ENCODE data around the gene CIRBP.

The CIRBP gene

DNA sequence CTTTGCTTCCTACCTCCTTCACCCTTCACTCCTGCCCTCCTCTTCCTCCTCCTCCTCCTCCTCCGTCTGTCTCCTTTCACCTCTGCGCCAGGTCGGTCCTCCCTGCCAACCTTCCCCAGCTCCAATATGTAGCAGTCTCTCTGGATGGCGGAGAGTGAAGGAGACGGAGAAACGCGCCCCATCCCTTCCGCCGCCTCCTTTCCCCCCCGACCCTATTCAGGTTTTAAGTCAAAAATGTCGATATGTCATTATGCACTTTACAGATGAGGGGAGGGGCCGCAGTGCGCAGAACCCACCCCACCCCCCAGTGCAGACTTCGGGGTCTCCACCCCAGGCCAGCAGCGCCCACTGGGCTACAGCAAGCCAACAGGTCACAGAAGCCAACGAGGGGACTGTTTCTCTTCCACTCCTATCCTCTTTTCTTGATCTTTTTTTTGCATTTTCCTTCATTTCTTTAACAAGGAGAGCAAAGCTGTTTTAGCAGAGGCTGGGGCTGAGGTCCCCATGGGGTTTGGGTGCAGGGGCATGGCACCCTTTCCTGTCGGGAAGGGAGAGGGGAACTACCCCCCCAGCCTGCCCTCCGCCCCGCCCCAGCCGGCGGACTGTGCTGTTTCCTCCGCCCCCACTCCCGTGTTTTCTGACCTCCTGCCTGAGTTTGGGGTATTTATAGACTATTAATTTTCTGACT lies 11.5 kb upstream of the CIRBP start:
- DNase-seq: peak; percentile 25

DNA sequence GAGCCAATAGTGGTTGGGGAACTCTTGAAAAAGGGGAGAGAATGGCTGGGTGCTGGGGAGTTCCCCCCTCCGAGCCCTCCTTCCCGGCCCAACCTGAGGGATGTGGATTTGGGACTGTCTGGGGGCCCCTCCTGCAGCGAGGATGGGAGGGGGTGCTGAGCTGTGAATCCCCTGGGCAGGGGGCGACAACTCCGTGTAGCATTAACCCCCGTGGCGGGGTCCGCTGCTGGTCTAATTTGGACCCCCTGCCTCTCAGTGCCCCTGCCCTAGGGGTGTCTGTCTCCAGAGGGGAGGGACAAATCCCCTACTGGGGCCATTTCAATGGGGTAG lies 11.0 kb upstream of the CIRBP start:
- no peak for DNase-seq

DNA sequence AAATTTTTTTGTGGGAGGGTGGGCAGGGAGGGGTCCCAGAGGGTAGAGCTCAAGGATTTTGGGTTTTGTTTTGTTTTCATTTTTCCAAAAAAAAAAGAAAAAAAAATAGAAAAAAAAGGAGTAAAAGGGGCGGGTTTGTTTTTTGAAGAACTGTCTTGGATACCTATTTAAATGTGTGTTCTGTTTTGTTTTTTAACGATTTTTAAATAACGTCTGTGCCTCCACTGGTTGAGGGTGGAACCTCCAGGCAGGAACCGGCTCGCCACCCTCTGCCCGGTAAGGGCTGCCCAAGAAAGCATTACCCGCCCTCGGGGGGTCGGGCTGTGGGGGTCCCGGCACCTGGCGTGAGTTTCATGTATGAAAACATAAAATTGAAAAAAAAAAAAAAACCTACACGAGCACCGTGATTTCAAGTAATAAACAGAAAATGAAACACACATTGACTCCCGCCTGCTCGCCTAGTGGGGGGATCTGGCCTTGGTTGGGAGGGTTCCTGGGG lies 10.4 kb upstream of the CIRBP start:
- no peak for DNase-seq

DNA sequence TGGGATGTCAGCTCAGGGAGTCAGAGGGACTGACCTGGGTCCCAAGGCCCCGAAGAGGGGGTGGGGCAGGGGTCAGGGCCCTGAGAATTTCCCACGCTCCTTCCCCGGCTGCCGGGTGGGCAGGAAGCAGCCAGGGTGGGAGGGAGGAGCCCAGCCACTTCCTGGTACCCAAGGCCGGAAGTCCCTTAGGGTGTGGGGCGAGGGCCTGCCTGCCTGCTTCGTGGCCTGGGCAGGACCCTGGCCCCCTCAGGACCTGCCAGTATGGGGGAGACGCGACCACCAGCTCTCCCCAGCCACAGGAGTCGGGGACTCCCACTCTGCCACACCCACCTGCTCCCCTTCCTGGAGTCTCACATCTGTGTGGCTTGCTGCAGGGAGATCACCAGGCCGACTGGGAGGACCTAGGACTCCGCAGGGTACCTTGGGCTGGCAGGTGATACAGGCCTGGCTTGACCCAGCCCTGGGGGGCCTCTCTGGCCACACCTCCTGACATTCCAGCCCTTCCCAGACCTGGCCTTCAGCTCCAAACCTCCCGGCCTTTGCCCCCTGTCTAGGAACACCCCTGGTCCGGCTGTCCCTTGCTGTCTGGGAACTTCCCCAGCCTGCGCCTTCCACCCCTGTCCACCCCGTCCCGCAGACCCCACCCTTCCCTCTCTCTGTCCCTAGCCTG lies 9.8 kb upstream of the CIRBP start:
- DNase-seq: peak; percentile 86

DNA sequence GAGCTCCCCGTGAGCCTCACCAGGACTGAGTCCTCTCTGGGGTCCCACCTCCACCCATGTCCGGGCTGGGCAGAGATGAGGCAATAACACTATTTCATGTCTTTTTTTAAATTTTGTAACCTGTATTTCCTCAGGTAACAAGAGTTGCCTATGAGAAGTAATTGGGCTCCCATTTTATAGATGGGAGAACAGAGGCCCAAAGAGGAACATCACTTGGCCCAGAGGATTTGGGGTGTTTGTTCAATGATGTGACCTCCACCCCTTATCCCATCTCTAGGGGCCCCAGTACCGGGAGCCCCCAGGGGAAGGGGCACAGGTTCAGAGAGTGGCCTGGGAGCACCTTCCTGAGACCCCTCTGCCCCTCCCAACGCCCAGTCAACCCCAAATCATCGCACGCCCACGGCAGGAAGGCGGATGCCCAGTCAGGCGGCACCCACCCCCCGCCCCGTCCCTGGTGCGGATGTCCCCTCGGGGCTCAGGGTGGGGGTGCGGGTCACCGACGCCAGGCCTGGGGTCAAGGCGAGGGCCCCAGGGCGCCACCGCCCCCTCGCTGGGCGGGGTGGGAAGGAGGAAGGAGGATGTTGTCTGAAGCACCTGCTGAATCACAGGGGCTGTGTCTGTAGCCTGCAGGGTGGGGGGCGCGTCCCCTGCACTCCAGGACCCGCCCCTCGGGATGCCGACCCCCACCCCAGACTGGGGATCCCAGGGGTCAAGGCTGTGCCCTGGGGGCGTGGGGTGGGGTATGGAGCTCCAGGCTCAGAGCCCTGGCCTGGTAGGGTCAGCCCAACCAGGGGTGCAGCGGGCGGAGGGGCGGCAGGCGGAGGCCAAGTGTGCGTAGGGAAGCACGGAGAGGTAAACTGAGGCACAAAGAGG lies 9.0 kb upstream of the CIRBP start:
- peak; percentile 76 for DNase-seq

DNA sequence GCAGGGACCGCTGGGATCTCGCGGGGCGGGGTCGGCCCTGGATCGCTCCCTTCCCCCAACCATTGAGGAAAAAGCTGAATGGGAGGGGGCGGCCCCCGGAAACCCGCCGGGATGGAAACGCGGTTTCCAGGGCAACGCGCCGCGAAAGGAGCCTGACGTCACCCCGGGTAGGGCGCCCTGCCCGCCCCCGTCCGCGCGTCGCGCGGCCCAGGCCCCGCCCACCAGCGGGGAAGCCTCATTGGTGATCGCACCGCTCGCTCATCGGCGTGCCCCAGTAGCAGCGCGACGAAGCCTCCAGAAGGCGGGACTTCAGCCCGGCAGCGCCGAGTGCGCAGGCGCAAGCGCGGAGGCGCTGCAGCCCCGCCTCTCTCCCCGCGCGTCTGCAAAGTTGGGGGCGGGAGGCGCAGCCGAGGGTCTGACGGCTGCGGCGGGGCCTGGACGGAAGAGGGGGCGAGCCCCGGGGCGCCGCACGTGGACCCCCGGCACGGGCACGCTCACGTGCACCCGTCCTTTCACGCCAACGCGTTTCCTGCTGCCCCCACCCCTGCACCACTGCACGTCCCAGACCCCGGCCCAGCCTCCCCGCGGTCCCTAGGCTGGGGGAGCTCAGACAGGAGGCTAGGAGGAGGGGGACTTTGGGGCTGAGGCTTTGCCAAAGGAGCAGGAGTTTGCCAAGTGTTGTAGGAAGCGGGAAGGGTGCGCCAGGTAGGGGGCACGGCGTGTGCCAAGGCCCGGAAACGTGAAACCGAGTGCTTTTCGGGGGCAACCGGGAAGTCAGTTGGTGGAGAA lies 8.2 kb upstream of the CIRBP start:
- DNase-seq: peak; percentile 98

DNA sequence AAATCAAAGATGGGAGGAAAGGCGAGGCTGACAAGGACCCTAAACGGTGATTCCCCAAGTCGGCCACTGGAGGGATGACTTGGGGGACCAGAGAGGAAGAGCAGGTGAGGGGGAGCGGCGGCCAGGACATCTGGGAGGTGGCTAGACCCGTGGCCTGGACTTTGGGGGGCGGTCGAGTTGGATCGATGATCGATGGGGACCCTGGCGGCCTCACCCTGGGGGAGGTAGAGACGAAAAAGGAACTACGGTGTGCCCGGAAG lies 7.7 kb upstream of the CIRBP start:
- peak; percentile 70 for DNase-seq

DNA sequence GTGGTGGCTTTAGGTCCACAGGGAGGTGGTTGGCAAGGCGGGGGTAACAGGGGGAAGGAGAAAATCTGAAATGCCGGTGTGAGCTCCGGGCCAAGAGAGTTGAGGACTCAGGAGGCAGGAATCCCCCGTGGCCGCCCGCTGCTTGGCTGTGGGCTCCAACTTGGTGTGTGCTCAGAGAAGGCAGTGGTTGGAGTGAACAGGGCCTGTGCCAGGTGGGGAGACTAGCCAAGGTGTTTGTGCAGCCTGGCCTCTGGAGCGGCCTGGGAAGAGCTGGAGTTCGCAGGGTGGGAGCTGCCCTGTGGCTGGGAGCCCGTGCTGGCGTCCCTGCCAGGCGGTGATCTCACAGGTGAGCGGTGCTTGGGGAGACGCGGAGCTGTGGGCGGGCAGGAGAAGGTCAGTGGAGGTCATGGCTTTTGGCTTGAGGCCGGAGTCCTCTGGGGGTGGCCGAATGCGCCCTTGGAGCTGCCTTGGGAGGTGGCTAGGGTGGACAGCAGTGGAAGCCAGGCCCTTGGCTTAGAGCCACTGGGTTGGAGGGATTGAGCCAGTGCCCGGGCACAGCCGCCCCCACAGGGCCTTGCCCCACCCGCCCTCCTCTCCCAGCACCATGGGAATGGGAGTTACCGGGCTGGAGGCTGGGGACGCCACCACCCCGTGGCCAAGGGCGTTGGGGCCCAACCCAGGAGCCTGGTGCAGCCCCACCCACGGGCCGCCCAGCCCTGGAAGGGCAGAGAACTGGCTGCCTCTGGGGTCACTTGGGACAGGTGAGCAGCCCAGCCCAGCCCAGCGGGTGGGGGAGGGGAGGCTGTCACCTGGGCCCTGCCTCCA lies 7.1 kb upstream of the CIRBP start:
- peak; percentile 68 for DNase-seq

DNA sequence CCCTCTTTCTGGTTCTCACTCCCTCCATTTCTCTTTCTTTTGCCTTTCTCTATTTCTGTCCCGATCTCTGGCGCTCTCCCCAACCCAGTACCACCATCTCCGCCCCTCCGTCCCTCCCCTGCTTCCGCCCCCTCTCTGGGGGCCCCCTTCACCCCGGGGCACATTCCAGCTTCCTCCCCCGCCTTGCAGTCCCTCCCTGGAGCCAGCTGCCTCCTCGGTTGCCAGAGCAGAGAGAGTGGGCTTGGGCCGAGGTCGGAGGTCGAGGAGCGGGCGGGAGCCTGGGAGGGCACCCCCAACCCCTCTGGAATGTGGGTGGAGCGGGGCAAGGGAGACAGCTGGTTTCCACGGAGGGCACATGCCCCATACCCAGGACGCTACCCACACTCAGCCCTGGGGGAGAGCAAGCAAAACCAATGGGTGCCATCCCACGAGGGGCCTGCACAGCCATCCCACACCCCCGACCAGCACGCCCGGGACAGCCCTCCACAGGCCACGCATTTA lies 6.5 kb upstream of the CIRBP start:
- DNase-seq: no peak

DNA sequence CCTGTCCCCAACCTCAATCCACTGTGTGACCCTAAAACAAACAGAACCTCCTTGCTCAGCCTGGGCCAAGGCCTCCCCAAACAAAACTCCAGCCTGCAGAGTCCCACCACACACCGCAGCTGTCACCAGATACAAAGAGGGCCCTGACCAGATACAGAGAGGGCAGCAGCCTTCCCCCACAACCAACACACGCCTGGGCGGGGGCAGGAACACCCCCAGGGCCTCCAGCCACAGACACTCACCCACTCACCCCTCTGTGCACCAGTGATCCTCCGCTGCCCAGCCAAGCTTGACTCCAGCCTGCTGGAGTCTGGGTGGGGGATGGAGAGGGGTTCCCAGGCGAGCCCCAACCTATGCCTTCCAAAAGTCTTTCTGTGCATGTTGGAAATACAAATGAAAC lies 5.9 kb upstream of the CIRBP start:
- DNase-seq: no peak

DNA sequence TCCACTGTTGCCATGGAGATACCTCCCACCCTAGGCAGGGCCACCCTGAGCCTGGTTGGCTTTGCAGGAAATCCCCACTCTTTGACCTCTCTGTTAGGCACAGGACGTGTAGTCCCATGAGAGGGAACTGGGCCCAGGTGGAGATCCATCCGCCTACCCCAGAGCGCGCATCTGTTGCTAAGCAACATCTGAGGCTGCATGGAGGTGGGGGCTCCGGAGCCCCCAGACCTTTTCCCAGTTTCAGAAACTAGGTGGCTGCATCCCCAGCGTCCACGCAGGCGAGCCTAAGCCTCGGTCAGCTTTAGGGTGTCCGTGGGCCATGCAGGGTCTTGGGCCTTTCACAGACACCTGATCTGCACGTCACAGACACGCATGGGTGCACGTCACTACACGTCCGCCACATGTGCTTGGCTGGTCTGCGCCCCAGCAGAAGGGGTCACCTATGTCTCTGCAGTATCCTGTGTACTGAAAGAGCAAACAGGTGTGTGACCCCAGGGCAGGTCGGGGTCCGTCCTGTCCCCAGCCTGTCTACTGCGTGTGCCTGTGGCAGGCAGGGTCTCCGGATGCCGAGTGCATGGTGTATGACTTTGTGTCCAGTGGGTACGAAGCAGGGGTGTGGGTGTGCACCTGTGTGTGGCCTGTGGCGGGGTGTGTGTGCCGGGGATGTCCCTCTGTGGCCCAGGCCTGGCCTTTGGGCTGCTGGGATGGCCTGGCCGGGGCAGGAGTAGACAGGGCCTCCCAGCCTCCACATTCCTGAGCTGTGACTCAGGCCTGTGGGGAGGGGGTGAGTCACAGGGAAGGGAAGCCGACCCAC lies 4.1 kb upstream of the CIRBP start:
- peak; percentile 19 for DNase-seq

DNA sequence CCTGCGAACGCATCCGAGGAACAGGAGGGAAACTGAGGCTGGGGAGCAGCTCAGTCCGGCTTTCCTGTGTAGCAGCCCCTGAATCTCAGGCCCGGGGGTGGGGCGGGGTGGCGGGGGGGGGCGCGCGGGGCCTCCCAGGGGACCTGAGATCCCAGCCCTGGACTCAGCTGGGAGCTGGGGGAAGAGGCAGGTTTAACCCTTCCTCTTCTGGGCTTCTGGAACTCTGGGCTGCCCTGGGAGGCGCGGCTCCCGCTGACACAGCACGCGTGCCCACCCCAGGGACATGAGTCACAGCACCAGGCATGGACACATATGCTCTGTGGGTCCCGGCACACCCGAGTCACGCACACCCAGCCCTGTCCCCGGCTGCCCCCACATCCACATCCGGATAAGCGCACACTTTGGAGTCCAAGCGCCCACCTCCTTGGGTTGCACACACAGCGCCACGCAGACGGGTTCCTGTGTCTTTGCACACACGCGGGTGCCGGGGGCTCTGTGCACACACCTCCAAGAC lies 3.5 kb upstream of the CIRBP start:
- DNase-seq: peak; percentile 52

DNA sequence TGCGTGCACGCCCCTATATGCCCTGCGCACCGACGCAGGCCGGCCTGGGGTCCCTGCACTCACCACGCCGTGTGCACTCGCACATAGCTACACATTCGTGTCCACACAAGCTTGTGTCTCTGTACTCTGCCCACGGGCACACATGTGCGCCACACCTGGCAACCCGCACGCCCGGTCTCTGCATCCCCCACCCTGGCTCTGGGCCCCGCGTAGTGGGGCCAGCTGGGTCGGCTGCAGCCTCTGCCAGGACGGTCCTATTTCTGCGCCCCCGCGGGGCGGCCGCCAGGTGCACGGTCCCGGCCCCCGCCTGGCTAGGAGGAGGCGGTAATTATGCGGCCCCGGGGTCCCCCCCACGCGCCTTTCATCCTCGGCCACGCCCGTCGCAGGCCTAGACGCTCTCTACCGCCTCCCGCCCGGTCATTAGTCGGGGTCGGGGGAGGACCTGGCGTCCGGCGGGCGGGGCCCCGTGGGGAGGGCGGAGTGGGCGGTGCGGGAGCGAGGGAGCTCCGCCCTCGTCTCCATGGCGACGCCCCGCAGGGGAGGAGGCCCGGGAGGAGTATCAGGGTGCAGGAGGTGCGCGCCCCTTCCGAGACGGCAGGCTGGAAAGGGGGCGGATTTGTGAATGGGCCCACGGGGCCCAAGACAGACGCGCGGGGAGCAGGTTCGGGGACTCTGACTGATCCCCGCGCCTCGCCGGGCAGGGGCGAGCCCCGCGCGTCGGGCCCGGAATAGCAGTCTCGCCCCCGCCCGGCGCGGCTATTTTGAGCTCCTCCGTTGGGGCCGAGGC lies 2.8 kb upstream of the CIRBP start:
- peak; percentile 93 for DNase-seq

DNA sequence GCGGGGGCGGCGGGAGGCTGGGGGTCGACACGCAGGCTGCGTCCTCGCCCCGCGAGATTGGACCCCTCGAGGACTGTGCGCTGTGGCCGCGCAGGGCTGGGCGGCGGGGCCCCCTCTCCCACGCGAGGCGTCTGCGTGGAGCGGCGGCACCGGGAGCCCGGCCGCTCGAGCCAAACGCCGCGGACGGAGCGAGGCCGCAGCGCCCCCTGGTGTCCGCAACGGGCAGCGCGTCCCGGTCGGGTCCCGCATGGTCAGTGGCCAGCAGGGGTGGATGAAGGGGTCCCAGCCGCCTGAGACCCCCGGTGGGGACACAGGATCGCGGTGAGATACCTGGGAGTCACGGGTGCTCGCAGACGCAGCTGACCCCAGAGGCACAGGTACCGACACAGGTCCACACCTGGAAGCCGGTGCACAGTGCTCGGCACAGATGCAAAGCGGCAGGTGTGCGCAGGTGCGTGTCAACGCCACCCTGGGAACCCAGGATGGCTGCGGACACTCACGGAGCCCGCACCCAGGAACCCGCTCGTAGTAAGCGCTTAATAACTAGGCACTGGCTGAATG lies 2.1 kb upstream of the CIRBP start:
- peak; percentile 70 for DNase-seq

DNA sequence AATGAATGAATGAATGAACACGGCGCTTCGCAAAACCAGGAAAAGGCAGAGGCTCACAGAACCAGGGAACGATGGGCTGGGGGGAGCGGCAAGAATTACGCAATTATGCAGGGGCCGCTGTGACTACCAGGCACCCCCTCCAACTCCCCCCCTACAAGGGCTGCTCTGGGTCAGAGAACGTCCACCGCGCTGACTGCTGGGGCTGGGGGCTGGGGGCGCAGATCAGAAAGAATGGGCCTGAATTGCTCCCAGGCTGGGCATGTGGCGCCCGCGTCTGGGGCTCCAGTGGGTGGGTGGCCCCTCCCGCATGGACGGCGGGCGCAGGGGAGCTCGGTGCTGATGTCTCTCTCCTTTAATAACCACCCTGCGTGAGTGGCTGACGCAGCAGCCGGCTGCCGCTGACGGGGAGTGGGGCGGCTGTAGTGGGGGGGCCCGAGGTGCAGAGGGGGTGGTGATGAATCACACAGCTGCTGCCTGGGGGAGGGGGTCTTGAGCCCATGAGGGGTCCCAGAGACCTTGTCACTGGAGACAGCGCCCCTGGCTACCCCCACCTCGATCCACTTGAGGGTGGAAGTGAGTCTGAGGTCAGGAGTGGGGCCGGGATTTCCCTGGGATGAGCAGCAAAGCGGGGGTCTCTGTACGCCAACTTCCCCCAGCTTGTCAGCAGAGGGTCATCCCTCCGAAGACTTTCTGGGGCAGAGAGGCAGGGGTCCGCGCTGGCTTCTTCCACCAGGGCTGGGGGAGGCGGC lies 1.5 kb upstream of the CIRBP start:
- DNase-seq: peak; percentile 27

DNA sequence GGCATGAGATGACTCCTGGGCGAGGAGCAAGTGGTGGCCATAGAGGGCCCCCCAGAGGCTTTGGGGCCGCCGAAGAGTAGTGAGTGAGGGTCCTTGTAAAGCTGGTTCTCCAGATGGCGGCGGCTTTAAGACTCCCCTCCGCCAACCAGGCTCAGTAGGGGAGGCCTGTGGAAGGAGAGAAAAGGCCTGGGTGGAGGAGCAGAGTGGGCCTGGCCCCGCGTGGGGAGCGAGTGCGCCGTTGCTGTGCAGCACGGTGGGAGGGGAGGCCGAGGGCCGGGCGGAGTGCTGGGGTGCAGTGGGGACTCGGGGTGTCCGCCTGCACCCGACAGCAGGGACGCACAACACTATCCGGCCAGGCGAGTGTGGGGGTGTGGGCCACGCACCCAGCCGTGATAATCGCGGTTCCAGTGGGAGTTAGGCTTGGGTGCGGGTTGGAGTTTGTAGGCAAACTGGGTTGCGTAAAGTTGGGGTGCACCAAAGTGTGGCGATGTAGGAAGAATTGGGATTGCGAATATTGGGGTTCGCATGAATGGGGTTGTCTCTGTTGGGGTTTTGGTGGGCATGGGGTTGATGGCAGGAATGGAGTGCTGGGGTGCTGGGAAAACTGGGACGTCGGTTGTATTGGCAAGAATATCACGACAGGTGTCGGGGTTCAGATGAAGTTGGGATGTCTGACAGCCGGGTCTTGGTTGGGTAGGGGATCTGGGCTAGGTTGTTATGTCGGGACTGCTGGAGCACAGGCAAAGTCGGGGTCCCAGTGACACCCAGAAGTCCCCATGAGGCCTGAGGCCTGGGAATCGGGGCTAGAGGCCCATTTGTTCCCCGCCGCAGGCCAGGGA lies 687 bp upstream of the CIRBP start:
- no peak for DNase-seq

DNA sequence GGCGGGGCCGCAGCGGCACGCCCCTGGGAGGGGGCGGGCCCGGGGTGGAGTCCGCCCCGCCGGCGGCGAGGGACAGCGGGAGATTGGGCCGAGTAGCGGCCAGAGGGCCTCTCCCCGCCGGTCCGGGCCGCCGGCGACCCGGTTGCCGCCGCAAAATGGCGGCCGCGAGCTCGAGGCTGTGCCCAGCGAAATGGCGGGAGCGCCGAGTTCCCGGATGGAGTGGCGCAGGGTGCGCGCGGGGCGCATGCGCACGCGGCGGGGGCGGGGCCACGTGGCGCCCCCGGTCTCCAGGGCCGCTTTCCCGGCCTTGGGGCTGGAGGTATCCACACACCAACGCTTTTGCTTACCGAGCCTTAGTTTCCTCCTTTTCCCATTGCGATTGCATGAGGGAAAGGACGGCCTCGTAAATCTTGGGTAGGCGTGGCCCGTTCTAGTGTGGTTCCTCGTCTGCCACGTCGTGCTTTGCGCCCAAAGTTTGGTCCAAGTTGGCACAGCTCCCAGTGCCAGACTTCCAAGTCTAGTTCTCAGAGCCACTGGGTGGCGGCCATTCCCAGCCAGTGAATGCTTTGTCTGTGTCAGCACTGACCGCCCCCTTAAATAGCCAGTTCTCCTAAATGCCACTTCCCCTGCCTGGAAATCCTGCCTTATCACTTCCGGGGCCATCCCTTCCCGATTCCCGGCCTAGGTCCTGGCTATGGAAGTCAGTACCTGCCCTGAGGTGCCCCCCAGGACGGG lies 513 bp downstream of the CIRBP start:
- DNase-seq: peak; percentile 88
